Neutrophil (primary cell): ENCODE results near the gene NCOA1.
A peak's percentile ranks its signal among the peaks of the same experiment; 100 is the strongest.

Experiments
- H3K27ac ChIP-seq: fragments of 200-600 bp; sonication (generic); 2 replicates; pipeline ENCODE4 v1.5.1; 2016; ENCODE audit warnings: mild to moderate bottlenecking, moderate library complexity
- H3K27me3 ChIP-seq: fragments of 200-600 bp; sonication (generic); 2 replicates; pipeline ENCODE4 v1.6.0; 2016; ENCODE audit warnings: mild to moderate bottlenecking
- H3K36me3 ChIP-seq: fragments of 200-600 bp; sonication (generic); 2 replicates; pipeline ENCODE4 v1.5.1; 2017
- H3K4me1 ChIP-seq, 2 experiments: fragments of 200-600 bp in 1 of 2; sonication (generic) in 1 of 2; 1 replicate in 1 of 2; 2 replicates in 1 of 2; pipeline versions ENCODE4 v1.5.1 to v1.6.1; 2013 to 2016; ENCODE audit warnings: low read depth in 1 of 2, low read length in 1 of 2, mild to moderate bottlenecking in 1 of 2, moderate library complexity in 1 of 2; ENCODE audit not compliant: control insufficient read depth in 1 of 2, insufficient read depth in 1 of 2
- H3K4me3 ChIP-seq, 2 experiments: fragments of 200-600 bp in 1 of 2; sonication (generic) in 1 of 2; 1 replicate in 1 of 2; 2 replicates in 1 of 2; pipeline ENCODE4 v1.5.1; 2013 to 2016; ENCODE audit warnings: low read depth in 1 of 2, low read length in 1 of 2, mild to moderate bottlenecking in 1 of 2, moderate library complexity in 1 of 2
- H3K9me3 ChIP-seq: fragments of 200-600 bp; sonication (generic); 2 replicates; pipeline ENCODE4 v1.5.1; 2016
- TF ChIP-seq, protein P1 (sequence below): fragments of 200-600 bp; sonication (generic); IDR thresholded peaks from 2 replicates; pipeline ENCODE4 v1.5.1; 2016; ENCODE audit warnings: antibody characterized with exemption

Gene NCOA1

GRCh38 chr2:24513281-24514071, 22.4 kb downstream of the NCOA1 start:
- peaks cover 14 to 29% of the 10 kb centered on the region in 2 experiments for H3K4me1 ChIP-seq
- H3K4me3 ChIP-seq: no peak overlapping the region
- H3K27ac ChIP-seq: no peak overlapping the region
- H3K27me3 ChIP-seq: no peaks in the 10 kb centered on the region
- H3K36me3 ChIP-seq: no peaks in the 10 kb centered on the region
- H3K9me3 ChIP-seq: no peaks in the 10 kb centered on the region
- TF ChIP-seq, protein P1, sequence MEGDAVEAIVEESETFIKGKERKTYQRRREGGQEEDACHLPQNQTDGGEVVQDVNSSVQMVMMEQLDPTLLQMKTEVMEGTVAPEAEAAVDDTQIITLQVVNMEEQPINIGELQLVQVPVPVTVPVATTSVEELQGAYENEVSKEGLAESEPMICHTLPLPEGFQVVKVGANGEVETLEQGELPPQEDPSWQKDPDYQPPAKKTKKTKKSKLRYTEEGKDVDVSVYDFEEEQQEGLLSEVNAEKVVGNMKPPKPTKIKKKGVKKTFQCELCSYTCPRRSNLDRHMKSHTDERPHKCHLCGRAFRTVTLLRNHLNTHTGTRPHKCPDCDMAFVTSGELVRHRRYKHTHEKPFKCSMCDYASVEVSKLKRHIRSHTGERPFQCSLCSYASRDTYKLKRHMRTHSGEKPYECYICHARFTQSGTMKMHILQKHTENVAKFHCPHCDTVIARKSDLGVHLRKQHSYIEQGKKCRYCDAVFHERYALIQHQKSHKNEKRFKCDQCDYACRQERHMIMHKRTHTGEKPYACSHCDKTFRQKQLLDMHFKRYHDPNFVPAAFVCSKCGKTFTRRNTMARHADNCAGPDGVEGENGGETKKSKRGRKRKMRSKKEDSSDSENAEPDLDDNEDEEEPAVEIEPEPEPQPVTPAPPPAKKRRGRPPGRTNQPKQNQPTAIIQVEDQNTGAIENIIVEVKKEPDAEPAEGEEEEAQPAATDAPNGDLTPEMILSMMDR: no peak

DNA sequence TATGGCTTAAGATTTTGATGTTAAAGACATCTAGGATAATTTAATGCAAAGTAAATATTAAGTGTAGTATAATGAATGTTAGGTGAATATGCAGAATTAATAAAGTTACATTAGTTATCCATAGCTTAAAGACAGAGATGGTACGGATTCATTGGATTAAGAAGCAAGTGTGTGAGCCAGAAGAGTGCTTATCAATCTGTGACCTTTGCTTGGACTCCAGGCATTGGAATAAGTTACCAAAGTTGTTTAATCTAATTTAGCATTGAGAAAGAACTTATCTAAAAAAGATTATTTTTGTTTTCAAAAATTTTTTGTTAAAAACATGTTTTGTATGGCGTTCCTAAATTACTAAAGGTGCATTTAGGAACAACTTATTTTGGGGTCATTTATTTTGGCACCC, 23.8 kb downstream of the NCOA1 start:
- TF ChIP-seq, protein P1: no peak
- H3K36me3 ChIP-seq: no peaks in the 10 kb centered on the region
- no peak overlapping the region for H3K27ac ChIP-seq
- no peaks in the 10 kb centered on the region for H3K9me3 ChIP-seq
- peaks cover 10 to 18% of the 10 kb centered on the region in 2 experiments for H3K4me1 ChIP-seq
- H3K4me3 ChIP-seq: no peak overlapping the region
- H3K27me3 ChIP-seq: no peaks in the 10 kb centered on the region

DNA sequence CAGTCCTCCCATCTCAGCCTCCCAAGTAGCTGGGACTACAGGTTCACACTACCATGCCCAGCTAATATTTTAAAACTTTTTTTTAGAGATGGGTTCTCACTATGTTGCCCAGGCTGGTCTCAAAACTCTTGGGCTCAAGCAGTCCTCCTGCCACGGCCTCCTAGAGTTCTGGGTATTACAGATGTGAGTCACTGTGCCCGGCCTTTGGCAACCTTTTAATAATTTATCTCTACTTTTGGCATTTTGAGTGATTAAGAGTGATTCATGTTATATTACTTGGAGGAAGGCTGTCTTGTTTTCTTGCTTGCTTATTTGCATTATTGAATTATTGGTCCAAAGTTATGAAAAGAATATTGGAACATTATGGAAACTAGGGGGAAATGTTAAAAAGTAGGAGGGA, 24.3 kb downstream of the NCOA1 start:
- H3K27ac ChIP-seq: peak overlapping the region; percentile 24
- peaks cover 10 to 18% of the 10 kb centered on the region in 2 experiments for H3K4me1 ChIP-seq
- H3K4me3 ChIP-seq: no peak overlapping the region
- H3K9me3 ChIP-seq: no peaks in the 10 kb centered on the region
- H3K27me3 ChIP-seq: no peaks in the 10 kb centered on the region
- TF ChIP-seq, protein P1: no peak
- no peaks in the 10 kb centered on the region for H3K36me3 ChIP-seq

GRCh38 chr2:24515831-24516230, 24.8 kb downstream of the NCOA1 start:
- Histone ChIP-seq H3K4me1 (peaks cover 6 to 18% of the 10 kb centered on the region in 2 experiments), H3K9me3 (no peaks in the 10 kb centered on the region), H3K36me3 (no peaks in the 10 kb centered on the region), H3K4me3 (no peak overlapping the region), H3K27me3 (no peaks in the 10 kb centered on the region), H3K27ac (peak overlapping the region; percentile 24)
- TF ChIP-seq, protein P1: no peak

- TF ChIP-seq, protein P1: no peak
- no peaks in the 10 kb centered on the region for H3K36me3 ChIP-seq
- no peak overlapping the region for H3K27ac ChIP-seq
- peaks cover 4 to 13% of the 10 kb centered on the region in 2 experiments for H3K4me1 ChIP-seq
- no peaks in the 10 kb centered on the region for H3K9me3 ChIP-seq
- H3K27me3 ChIP-seq: no peaks in the 10 kb centered on the region
- H3K4me3 ChIP-seq: no peak overlapping the region
Measured at GRCh38 chr2:24517247-24517646, 26.2 kb downstream of the NCOA1 start.
